Heart right ventricle (tissue), 16 donors: Measurements from ENCODE around the gene DAG1. TPM values are rescaled to one million over a fixed set of nuclear protein-coding genes. Genes with fewer than 3 reads are reported as not detected.

Source experiments
- ATAC-seq, 8 donors: fragments of 200-7000 bp; cut with Tn5 transposase; one replicate each; pipeline ENCODE4 v1.9.1; 2020; ENCODE audit warnings: mild to moderate bottlenecking in 8 of 8, moderate library complexity in 8 of 8, moderate number of reproducible peaks in 1 of 8
- DNase-seq, 2 donors: peaks; one replicate each; pipeline ENCODE4 v3.0.0-alpha.2; 2020
- H3K27ac ChIP-seq, 10 donors: fragments of 200-600 bp; sonication (generic) in 2 of 10; one replicate each; pipeline versions ENCODE4 v1.5.0 to v1.8.0; 2020 to 2022; ENCODE audit warnings: mild to moderate bottlenecking in 3 of 10
- H3K27me3 ChIP-seq, 7 donors: fragments of 200-600 bp; one replicate each; pipeline ENCODE4 v1.8.0; 2021 to 2022; ENCODE audit warnings: mild to moderate bottlenecking in 2 of 7
- H3K36me3 ChIP-seq, 9 donors: fragments of 200-600 bp; sonication (generic) in 1 of 9; one replicate each; pipeline versions ENCODE4 v1.5.0 to v1.8.0; 2020 to 2022; ENCODE audit warnings: mild to moderate bottlenecking in 2 of 9
- H3K4me1 ChIP-seq, 9 donors: fragments of 200-600 bp; sonication (generic) in 1 of 9; one replicate each; pipeline versions ENCODE4 v1.5.0 to v1.8.0; 2020 to 2022; ENCODE audit warnings: mild to moderate bottlenecking in 4 of 9
- H3K4me3 ChIP-seq, 10 donors: fragments of 200-600 bp; sonication (generic) in 2 of 10; one replicate each; pipeline versions ENCODE4 v1.5.0 to v1.8.0; 2020 to 2022; ENCODE audit warnings: mild to moderate bottlenecking in 7 of 10, moderate library complexity in 2 of 10
- H3K9me3 ChIP-seq, 11 donors: fragments of 200-600 bp in 10 of 11; sonication (generic) in 2 of 11; one replicate each; pipeline versions ENCODE4 v1.5.0 to v1.8.0; 2013 to 2022; ENCODE audit warnings: mild to moderate bottlenecking in 2 of 11, control low read depth in 1 of 11, moderate library complexity in 1 of 11
- WGBS, 2 donors: extraction: QIAGEN DNeasy Blood & Tissue Kit; methylation state at CpG; one replicate each; pipeline ENCODE4 v1.1.7; 2013; ENCODE audit warnings: inconsistent platforms in 1 of 2; 5-methylcytosine and 5-hydroxymethylcytosine counted together
- intact Hi-C, 10 donors: fragments of 100-400 bp; cut with DNase I; formaldehyde crosslinking; loops; one replicate each; pipeline versions ENCODE4 v1.11.1 to v1.14.2; 2022
- polyA plus RNA-seq, 2 donors: library from polyadenylated mRNA; stranded (reverse); fragments of 200-250 nt; gene quantifications; one replicate each; pipeline ENCODE4 v1.2.3, GENCODE V29; 2013
- total RNA-seq, 10 donors: library from RNA; stranded (reverse); fragmentation: NEBNext Ultra II Directional in 3 of 10; extraction: Animal tissue kit (Norgen Biotek cat#: 25700) in 3 of 10; gene quantifications; one replicate each; pipeline versions ENCODE4 v1.2.1 to v1.2.4, GENCODE V29; 2021 to 2023
- TF ChIP-seq, protein P1 (sequence below), 9 donors: fragments of 200-600 bp; sonication (generic) in 2 of 9; IDR thresholded peaks; one replicate each; pipeline versions ENCODE4 v1.5.0 to v1.8.0; 2021 to 2022; ENCODE audit warnings: antibody characterized with exemption in 9 of 9, mild to moderate bottlenecking in 5 of 9, moderate library complexity in 1 of 9
- donor health status: Arrhythmogenic right ventricular cardiomyopathy.
- donor health status: ischemic (EF 13 %, LVEDD 7.1; RV severe dilation, severe dysfunction).
- donor health status: healthy with polysubstance abuse.
- donor health status: DM: no; HTN: yes; CAD: no.
- donor health status: DM: no; HTN: no; CAD: no.
- donor health status: ischemic (EF 25% LVEDD 6.9; RV normal size, moderate dysfunction).
- donor health status: ischemic (EF 25% LVEDD 5.7; RV mildly dilated, moderate dysfunction).
- donor health status: healthy.
- donor health status: DM: yes; HTN: yes; CAD: no.
- donor health status: Ischemic cardiomyopathy.
- donor health status: ischemic (EF 35%, LVEDD 5.7; RV mildly dilated, moderate dysfunction).
- donor health status: nonischemic (EF 11% LVEDD 7.7; RV severe dilation, severe dysfunction).
- donor health status: DM: yes; HTN: yes; CAD: no.
- donor health status: PGD.
- donor health status: ischemic (EF 29% LVEDD 5.4; RV normal size, mild dysfunction).
- donor health status: nonischemic (EF 23%, LVEDD 6.1; RV moderate dilation, normal function).

The DAG1 gene
- total and polyA plus RNA-seq, 12 donors: 37.7 to 173 (median 135) TPM

DNA sequence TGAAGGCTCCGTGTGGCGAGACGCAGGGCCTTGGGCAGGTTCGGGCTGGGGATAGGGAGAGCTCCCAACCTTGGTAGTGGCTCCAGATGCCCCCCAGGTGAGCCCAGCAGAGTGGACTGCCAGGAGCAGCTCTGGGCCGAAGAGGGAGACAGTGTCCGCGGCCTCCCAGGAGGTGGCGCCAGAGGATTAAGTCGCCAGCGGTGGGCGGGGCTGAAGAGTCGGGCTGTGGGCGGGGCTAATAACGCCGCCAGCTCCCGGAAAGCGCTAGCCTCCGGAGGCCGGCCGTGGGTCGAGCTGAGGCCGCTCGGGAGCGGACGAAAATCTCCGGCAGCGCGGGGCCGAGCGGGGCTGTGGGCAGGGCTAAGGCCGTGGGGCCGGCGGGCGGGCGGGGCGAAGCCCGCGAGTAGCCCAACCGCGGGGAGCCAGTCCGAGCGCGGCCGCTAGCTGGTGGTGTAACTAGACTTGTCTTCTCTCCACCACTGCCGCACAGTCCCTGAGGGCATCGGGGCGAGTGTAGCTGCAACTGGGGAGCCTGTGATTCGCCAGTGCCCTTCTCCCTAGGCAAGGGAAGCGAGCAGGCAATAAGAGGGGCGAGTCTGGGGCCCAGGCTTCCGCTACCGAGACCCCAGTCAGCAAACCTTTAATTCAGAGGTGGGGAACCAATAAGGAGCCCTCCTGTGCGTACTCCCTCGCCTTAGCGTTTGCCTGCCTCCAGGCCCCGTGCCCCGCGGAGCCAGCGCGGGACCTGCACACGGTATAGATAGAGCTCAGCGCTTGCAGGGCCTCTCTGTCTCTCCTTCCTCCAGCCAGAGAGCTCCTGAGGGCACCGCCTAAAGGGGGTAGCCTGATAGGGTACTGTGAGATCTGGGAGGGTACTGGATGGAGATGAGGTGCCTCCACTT lies 69.8 kb downstream of the DAG1 start:
- peaks cover 0 to 3% (median 0%) of the 10 kb centered on the region in 7 donors for H3K27me3 ChIP-seq
- intact Hi-C loops: loop anchor here (1.0 to 5.0 kb wide), 5 partner anchors 127 to 367 kb away; partner anchors contain the start of gene APEH (in 1 of the 10)
- WGBS, 2 donors: 1% methylated on average over 62 to 63 of the region's 63 CpGs
- DNase-seq (peak; percentile 92 to 96), ATAC-seq (peak; percentile 97 to 99 (median 98))
- peak overlapping the region in 9 of 10 donors; percentile 44 to 78 (median 58) for H3K4me3 ChIP-seq
- no peaks in the 10 kb centered on the region for H3K9me3 ChIP-seq
- peak overlapping the region in 9 of 10 donors; percentile 72 to 89 (median 82) for H3K27ac ChIP-seq
- H3K36me3 ChIP-seq: peaks cover 0 to 8% (median 0%) of the 10 kb centered on the region in 9 donors
- TF ChIP-seq, protein P1, sequence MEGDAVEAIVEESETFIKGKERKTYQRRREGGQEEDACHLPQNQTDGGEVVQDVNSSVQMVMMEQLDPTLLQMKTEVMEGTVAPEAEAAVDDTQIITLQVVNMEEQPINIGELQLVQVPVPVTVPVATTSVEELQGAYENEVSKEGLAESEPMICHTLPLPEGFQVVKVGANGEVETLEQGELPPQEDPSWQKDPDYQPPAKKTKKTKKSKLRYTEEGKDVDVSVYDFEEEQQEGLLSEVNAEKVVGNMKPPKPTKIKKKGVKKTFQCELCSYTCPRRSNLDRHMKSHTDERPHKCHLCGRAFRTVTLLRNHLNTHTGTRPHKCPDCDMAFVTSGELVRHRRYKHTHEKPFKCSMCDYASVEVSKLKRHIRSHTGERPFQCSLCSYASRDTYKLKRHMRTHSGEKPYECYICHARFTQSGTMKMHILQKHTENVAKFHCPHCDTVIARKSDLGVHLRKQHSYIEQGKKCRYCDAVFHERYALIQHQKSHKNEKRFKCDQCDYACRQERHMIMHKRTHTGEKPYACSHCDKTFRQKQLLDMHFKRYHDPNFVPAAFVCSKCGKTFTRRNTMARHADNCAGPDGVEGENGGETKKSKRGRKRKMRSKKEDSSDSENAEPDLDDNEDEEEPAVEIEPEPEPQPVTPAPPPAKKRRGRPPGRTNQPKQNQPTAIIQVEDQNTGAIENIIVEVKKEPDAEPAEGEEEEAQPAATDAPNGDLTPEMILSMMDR (IDR thresholded peaks at IDR 0.05): peak; percentile 85 to 94 (median 91)
- peaks cover 0 to 15% (median 6%) of the 10 kb centered on the region in 9 donors for H3K4me1 ChIP-seq

GRCh38 chr3:49552087-49552486 lies 82.0 kb downstream of the DAG1 start:
- Histone ChIP-seq H3K4me3 (no peak overlapping the region), H3K9me3 (no peaks in the 10 kb centered on the region), H3K27ac (no peak overlapping the region), H3K4me1 (peaks cover 3 to 23% (median 18%) of the 10 kb centered on the region in 9 donors), H3K27me3 (peaks cover 0 to 38% (median 0%) of the 10 kb centered on the region in 7 donors), H3K36me3 (no peaks in the 10 kb centered on the region)
- ATAC-seq (no peak), DNase-seq (no peak)
- intact Hi-C loops: no loop called here
- TF ChIP-seq, protein P1 (IDR thresholded peaks at IDR 0.05): no peak

- TF ChIP-seq, protein P1 (IDR thresholded peaks at IDR 0.05): no peak
- Histone ChIP-seq H3K4me1 (peaks cover 3 to 23% (median 18%) of the 10 kb centered on the region in 9 donors), H3K36me3 (no peaks in the 10 kb centered on the region), H3K27ac (peak overlapping the region in 8 of 10 donors; percentile 75 to 93 (median 85)), H3K9me3 (no peaks in the 10 kb centered on the region), H3K27me3 (peaks cover 0 to 47% (median 0%) of the 10 kb centered on the region in 7 donors), H3K4me3 (peak overlapping the region; percentile 45 to 94 (median 78))
- intact Hi-C loops: no loop called here
- no peak for ATAC-seq
- 49 to 50% methylated on average over 8 of the region's 8 CpGs for WGBS, 2 donors
- no peak for DNase-seq
These were observed 83.2 kb downstream of the DAG1 start for GRCh38 chr3:49553324-49553691.

DNA sequence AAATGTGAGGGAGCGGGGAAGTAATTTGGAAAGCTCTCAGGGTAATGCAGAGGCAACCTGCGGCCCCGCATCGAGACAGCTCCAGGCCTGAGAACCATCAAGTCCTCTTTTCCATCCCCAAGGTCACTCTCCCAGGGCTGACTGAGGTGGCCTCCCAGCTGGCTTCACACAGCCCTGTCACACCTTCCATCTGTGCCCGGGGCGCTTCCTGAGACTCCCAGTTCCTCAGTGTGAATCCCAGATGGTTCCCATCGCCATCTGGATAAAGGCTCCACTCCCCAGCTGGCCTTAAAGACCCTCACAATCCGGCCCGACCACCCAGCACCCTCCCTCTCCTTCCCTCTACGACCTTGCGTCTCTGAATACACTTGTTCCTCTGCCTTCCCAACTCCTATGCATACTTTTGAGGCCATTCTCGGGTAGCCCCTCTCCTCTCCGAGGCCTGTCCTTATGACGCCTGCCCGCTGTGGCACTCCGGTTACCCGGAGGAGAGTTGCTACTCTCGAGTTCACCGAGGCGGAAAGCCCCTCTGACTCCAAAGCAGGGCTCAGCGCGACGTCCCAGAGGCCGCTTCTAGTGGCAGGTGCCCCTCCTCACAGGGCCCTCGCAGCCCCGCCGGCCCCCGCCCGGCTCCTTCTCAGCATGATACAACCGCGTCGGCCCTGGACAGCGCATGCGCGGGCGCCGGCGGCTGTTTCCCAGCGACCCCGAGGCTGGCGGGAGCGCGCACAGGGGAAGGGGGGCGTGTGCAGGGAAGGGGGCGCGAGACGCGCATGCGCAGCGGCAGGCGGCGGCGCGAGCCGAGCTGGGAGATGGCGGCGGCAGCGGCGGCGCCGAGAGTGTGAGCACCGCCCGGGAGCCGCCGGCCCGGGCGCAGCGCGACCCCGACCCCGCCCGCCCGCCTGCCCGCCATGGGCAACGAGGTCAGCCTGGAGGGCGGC lies 83.9 kb downstream of the DAG1 start, which contains the start of gene BSN:
Gene BSN (plus strand): TSS at position 786 of the 941 bp plus-strand sequence. CDS start 126 bp downstream, at position 912.
- Histone ChIP-seq H3K36me3 (no peaks in the 10 kb centered on the region), H3K9me3 (no peaks in the 10 kb centered on the region), H3K4me3 (peak within 1 kb of the TSS; percentile 45 to 94 (median 78)), H3K4me1 (peaks cover 3 to 23% (median 18%) of the 10 kb centered on the region in 9 donors), H3K27ac (peak within 1 kb of the TSS; percentile 13 to 93 (median 82)), H3K27me3 (peaks cover 0 to 53% (median 0%) of the 10 kb centered on the region in 7 donors)
- TF ChIP-seq, protein P1 (IDR thresholded peaks at IDR 0.05): no peak
- WGBS, 2 donors: 3 to 4% methylated on average over 61 to 75 of the region's 76 CpGs
- intact Hi-C loops: no loop called here
- DNase-seq (peak; percentile 92 to 95), ATAC-seq (peak; percentile 96 to 99 (median 98))
